Raji (cell line): ENCODE measurements around the gene SLC4A9.

ENCODE experiments used
- POLR2A ChIP-seq: IDR thresholded peaks from 2 replicates; pipeline ENCODE4 v1.6.1; 2011; ENCODE audit warnings: low read depth, low read length, control low read depth; ENCODE audit not compliant: insufficient read depth

Gene SLC4A9

GRCh38 chr5:140347360-140347759 is 12.6 kb upstream of the SLC4A9 start:
- no peak for TF ChIP-seq POLR2A

- TF ChIP-seq POLR2A: no peak
Measured at GRCh38 chr5:140348104-140348503, 11.9 kb upstream of the SLC4A9 start.

DNA sequence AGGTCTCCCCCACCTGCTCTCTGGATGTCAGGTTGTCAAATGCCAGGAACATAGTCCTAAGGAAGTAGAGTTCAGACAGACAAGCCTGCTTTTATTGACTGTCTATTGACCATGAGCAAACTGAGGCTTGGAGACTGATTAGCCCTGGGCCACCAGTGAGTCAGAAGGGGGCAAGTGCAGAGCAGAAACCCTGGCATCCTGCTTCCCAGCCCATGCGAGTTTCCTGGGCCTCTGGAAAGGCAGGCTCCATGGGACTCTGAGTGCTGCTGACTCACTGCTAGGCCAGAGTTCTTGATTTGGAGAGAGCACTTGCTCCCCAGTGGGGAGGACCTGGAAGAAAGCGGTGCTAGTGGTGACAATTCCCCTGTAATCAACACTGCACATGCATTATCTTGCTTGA is 10.8 kb upstream of the SLC4A9 start:
- TF ChIP-seq POLR2A: no peak

DNA sequence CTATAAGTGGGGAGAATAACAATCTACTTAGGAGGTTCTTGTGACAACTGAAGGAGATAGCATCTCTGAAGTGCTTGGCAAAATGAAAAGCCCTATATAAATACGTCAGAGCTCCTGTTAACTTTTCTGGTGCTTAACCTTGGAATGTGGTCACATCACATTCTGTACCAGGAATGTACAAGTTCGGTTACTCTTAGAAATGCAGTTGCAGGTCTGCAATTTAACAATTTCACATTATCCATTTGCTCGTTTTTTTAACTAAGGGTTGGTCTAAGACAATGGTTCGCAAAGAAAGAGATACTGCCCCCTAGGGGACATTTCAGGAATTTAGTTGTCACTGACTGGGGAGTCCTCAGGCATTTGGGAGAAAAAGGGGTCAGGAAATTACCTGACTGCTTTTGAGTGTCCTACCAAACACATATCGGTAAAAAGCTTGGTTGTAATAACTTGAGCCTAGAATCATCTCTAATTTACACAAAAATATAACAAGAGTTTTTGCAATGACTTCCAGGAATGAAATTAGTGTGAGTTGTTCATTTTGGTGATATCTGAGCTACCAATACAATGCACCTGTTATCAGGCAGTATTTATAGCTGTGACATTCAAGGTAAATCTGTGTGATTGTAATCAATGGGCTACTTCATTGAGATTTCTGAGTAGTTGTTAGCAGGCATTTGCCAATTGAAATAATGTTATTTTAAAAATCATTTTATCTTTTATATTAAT is 8.2 kb upstream of the SLC4A9 start:
- no peak for TF ChIP-seq POLR2A

DNA sequence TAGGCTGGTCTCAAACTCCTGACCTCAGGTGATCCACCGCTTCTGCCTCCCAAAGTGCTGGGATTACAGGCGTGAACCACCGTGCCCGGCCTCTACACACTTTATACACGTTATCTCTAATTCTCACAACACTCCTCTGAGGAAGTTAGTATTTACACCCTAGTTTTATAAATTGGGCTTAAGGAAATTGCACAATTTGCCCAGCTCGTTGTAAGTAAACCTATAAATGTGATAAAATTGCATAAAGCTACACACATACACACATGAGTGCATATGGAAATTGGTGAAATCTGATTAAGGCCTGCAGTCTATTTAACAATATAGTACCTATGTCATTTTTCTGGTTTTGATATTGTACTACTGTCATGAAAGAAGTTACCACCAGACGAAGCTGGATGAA is 4.4 kb upstream of the SLC4A9 start:
- TF ChIP-seq POLR2A: no peak

- TF ChIP-seq POLR2A: no peak
Measured at GRCh38 chr5:140356853-140357725, 2.9 kb upstream of the SLC4A9 start.

DNA sequence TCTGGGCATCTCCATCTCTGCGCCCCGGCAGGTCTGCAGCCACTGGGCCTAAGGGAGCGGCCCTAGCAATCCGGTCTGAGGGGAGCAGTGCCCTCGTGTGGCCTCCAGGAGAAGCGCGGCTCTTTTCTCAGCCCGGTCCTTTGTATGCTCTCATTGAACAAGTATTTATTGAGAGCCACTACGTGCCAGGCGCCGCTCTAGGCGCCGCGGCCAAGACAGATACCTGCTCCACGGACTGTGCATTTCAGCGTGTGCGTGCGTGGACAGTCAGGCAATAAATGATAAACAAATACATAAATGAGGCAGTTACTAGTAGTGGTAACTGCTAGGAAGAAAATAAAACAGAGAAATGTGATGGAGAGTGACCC is 2.3 kb upstream of the SLC4A9 start:
- no peak for TF ChIP-seq POLR2A

DNA sequence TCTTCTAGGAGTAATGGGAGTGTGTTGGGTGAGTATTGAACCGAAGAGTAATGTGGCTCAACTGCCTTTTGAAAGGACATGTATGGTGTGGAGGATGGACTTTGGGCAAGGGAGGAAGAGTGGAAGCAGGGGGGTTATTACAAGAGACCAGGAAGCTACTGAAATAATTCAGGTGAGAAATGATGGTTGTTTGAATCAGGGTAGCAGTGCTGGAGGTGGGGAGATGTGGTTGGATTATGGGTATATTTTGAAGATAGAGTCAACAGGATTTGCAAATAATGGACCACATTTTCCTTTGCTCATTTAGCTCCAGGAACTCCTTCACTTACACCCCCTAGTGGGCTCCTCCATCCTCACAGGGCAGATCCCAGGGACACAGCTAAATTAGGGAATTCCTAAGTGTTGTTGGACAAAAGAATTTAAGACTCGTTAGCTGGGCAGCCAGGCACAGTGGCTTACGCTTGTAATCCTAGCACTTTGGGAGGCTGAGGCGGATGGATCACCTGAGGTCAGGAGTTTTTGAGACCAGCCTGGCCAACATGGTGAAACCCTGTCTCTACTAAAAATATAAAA is 1.2 kb upstream of the SLC4A9 start:
- TF ChIP-seq POLR2A: no peak

- no peak for TF ChIP-seq POLR2A
Measured at GRCh38 chr5:140360681-140361479, 886 bp downstream of the SLC4A9 start.

DNA sequence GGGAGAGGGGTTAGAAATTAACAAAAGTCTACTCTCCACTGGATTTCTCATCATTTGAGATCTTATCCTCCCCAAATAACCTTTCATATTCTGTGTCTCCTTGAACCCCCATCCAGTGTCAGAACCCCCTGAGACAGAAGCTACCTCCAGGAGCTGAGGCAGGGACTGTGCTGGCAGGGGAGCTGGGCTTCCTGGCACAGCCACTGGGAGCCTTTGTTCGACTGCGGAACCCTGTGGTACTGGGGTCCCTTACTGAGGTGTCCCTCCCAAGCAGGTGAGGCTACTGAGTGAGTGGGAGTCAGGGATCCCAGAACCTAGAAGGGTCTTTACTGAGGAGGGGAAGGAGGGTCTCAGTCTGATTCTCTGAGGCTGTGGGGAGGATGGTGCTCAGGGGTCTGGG is 1.9 kb downstream of the SLC4A9 start:
- no peak for TF ChIP-seq POLR2A

GRCh38 chr5:140362311-140362710 is 2.3 kb downstream of the SLC4A9 start:
- no peak for TF ChIP-seq POLR2A

DNA sequence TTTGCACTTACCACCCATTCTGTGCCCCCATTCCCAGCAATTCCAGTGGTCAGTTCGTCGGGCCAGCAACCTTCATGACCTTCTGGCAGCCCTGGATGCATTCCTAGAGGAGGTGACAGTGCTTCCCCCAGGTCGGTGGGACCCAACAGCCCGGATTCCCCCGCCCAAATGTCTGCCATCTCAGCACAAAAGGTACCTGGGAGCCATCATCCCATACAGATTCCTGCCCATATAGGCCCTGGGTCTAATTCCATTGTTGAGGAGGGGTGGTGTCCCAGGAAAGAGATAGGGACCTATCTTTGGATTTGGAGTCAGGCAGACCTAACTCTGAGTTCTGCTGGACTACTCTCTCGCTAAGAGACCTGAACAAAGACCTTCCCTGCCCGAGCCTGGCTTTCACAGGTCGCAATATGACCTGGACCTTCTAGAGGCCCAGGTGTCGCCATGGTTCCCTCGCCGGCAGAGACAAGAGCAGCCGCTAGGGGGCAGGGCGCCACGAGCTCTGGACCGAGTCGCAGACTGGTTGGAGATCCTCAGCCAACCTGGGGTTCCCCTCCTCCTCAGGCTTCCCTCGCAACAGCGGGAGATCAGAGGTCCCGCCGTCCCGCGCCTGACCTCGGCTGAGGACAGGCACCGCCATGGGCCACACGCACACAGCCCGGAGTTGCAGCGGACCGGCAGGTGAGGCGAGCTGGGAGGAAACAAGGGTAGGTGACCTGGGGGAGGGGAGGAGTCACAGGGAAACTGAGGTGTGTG is 3.1 kb downstream of the SLC4A9 start:
- TF ChIP-seq POLR2A: no peak

GRCh38 chr5:140363631-140364471 is 3.9 kb downstream of the SLC4A9 start:
- TF ChIP-seq POLR2A: no peak

DNA sequence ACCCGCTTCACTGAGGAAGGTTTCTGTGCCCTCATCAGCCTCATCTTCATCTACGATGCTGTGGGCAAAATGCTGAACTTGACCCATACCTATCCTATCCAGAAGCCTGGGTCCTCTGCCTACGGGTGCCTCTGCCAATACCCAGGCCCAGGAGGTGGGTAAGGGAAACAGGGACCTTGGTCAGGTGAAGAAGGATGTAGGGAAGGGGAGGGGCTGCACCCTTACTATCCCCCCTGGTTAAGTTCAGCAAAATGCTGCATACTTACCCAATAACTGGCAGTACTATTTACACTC is 4.4 kb downstream of the SLC4A9 start:
- TF ChIP-seq POLR2A: no peak

GRCh38 chr5:140365282-140365681 is 5.3 kb downstream of the SLC4A9 start:
- no peak for TF ChIP-seq POLR2A

GRCh38 chr5:140365941-140366340 is 5.9 kb downstream of the SLC4A9 start:
- TF ChIP-seq POLR2A: no peak
